Psoas muscle (tissue), 8 donors: ENCODE results near the gene PLK3. TPM values are rescaled to one million over a fixed set of nuclear protein-coding genes. Genes with fewer than 3 reads are reported as not detected.
A peak's percentile ranks its signal among the peaks of the same experiment; 100 is the strongest.
"Not testable (repeated sequence)": the region's sequence is repeated elsewhere in the genome, so short reads cannot be mapped to it uniquely, and the experiment has no call there.

Experiments
- ATAC-seq, 4 donors: fragments of 200-7000 bp; cut with Tn5 transposase; one replicate each; pipeline ENCODE4 v1.9.1; 2020; ENCODE audit warnings: moderate library complexity in 3 of 4, mild to moderate bottlenecking in 2 of 4
- DNase-seq, 2 donors: peaks; one replicate each; pipeline ENCODE4 v3.0.0-alpha.2; 2020
- H3K27ac ChIP-seq: fragments of 200-600 bp; one replicate; pipeline ENCODE4 v1.8.0; 2022
- H3K27me3 ChIP-seq, 3 donors: fragments of 200-600 bp in 1 of 3; one replicate each; pipeline versions ENCODE4 v1.6.1 to v1.8.0; 2013 to 2022; ENCODE audit warnings: low read length in 2 of 3, mild to moderate bottlenecking in 2 of 3, moderate library complexity in 1 of 3; ENCODE audit not compliant: insufficient read depth in 3 of 3
- H3K36me3 ChIP-seq, 2 donors: fragments of 200-600 bp in 1 of 2; one replicate each; pipeline versions ENCODE4 v1.6.1 to v1.8.0; 2013 to 2022; ENCODE audit warnings: low read depth in 1 of 2, mild to moderate bottlenecking in 1 of 2, moderate library complexity in 1 of 2; ENCODE audit not compliant: insufficient read depth in 1 of 2
- H3K4me1 ChIP-seq: fragments of 200-600 bp; one replicate; pipeline ENCODE4 v1.8.0; 2022
- H3K4me3 ChIP-seq: fragments of 200-600 bp; one replicate; pipeline ENCODE4 v1.8.0; 2022; ENCODE audit warnings: mild to moderate bottlenecking
- H3K9me3 ChIP-seq: fragments of 200-600 bp; one replicate; pipeline ENCODE4 v1.8.0; 2022
- CTCF ChIP-seq: fragments of 200-600 bp; IDR thresholded peaks from one replicate; pipeline ENCODE4 v1.8.0; 2022; ENCODE audit warnings: antibody characterized with exemption
- WGBS, 3 donors: extraction: QIAGEN DNeasy Blood & Tissue Kit; methylation state at CpG; one replicate each; pipeline versions ENCODE4 v1.1.6 to v1.1.7; 2013; 5-methylcytosine and 5-hydroxymethylcytosine counted together
- intact Hi-C, 2 donors: fragments of 100-400 bp; cut with DNase I; formaldehyde crosslinking; loops; one replicate each; pipeline versions ENCODE4 v1.11.0 to v1.14.2; 2022
- polyA plus RNA-seq, 3 donors: library from polyadenylated mRNA; stranded (reverse); fragments of 200-250 nt; gene quantifications; one replicate each; pipeline ENCODE4 v1.2.3, GENCODE V29; 2013
- total RNA-seq, 4 donors: library from RNA; stranded (reverse); fragmentation: NEBNext Ultra II Directional in 2 of 4; extraction: Animal tissue kit (Norgen Biotek cat#: 25700) in 2 of 4; gene quantifications; one replicate each; pipeline versions ENCODE4 v1.2.1 to v1.2.4, GENCODE V29; 2021 to 2023
- donor health status: healthy with polysubstance abuse.
- donor health status: DM: no; HTN: no; CAD: no; lungs with moderate emphysema.
- donor health status: Bipolar disorder and iron deficiency.
- donor health status: healthy.
- donor health status: DM: yes; HTN: yes; CAD: no.
- donor health status: DM: no; HTN: no; CAD: no.
- donor health status: DM: no; HTN: no; CAD: no.
- donor health status: DM: yes; HTN: yes; CAD: no.

The PLK3 gene
- total and polyA plus RNA-seq, 7 donors, result 3.0 to 8.3 (median 4.6) TPM

GRCh38 chr1:44808938-44809917 is 9.1 kb downstream of the PLK3 start:
- H3K27me3 ChIP-seq, result no peaks in the 10 kb centered on the region
- DNase-seq (peak; percentile 68 to 72), ATAC-seq (no peak)
- intact Hi-C loops, result no loop called here
- peak overlapping the region; percentile 51 for H3K4me3 ChIP-seq
- H3K27ac ChIP-seq, result peak overlapping the region; percentile 94
- no peaks in the 10 kb centered on the region for H3K9me3 ChIP-seq
- 37 to 50% (median 46%) methylated on average over 6 of the region's 6 CpGs for WGBS, 3 donors
- H3K36me3 ChIP-seq, result peaks cover 0 to 21% of the 10 kb centered on the region in 2 donors
- H3K4me1 ChIP-seq, result peaks cover 32% of the 10 kb centered on the region
- TF ChIP-seq CTCF, result no peak

GRCh38 chr1:44810101-44810761 is 10.1 kb downstream of the PLK3 start:
- H3K4me3 ChIP-seq, result peak overlapping the region; percentile 51
- WGBS, 3 donors, result 44 to 65% (median 52%) methylated on average over 12 of the region's 12 CpGs
- no peak for TF ChIP-seq CTCF
- intact Hi-C loops, result no loop called here
- H3K27me3 ChIP-seq, result no peaks in the 10 kb centered on the region
- ATAC-seq (no peak), DNase-seq (peak; percentile 70 to 80)
- H3K4me1 ChIP-seq, result peaks cover 32% of the 10 kb centered on the region
- H3K9me3 ChIP-seq, result no peaks in the 10 kb centered on the region
- peaks cover 0 to 11% of the 10 kb centered on the region in 2 donors for H3K36me3 ChIP-seq
- peak overlapping the region; percentile 94 for H3K27ac ChIP-seq

- H3K4me1 ChIP-seq, result peaks cover 32% of the 10 kb centered on the region
- peak overlapping the region; percentile 94 for H3K27ac ChIP-seq
- DNase-seq, result peak in 1 of 2 donors; percentile 17
- H3K9me3 ChIP-seq, H3K36me3 ChIP-seq, H3K4me3 ChIP-seq, ATAC-seq, intact Hi-C loops, H3K27me3 ChIP-seq: not testable (repeated sequence)
- WGBS, 3 donors, result 89 to 91% (median 90%) methylated on average over 4 of the region's 4 CpGs
Observed at GRCh38 chr1:44810762-44811105, 10.6 kb downstream of the PLK3 start.

GRCh38 chr1:44811234-44811633 is 11.1 kb downstream of the PLK3 start:
- Histone ChIP-seq H3K27ac (peak overlapping the region; percentile 94), H3K9me3 (no peaks in the 10 kb centered on the region), H3K4me3 (no peak overlapping the region), H3K4me1 (peaks cover 29% of the 10 kb centered on the region), H3K27me3 (no peaks in the 10 kb centered on the region), H3K36me3 (peaks cover 0 to 1% of the 10 kb centered on the region in 2 donors)
- WGBS, 3 donors, result 78 to 84% (median 80%) methylated on average over 8 of the region's 8 CpGs
- intact Hi-C loops, result no loop called here
- DNase-seq (no peak), ATAC-seq (no peak)
- no peak for TF ChIP-seq CTCF
